IMR-90 (cell line): Measurements from ENCODE around the gene VASN. TPM values are rescaled to one million over a fixed set of nuclear protein-coding genes. Genes with fewer than 3 reads are reported as not detected.
A peak's percentile ranks its signal among the peaks of the same experiment; 100 is the strongest.

ENCODE experiments used
- ATAC-seq: fragments of 200-7000 bp; cut with Tn5 transposase; 2 replicates; pipeline ENCODE4 v1.9.1; 2020; ENCODE audit warnings: low read depth, mild to moderate bottlenecking, moderate library complexity
- BruUV-seq: library from RNA; stranded (reverse); fragments of 400-500 nt; replicated peaks from 2 replicates; lab custom pipeline; 2021; lab: Mats Ljungman, UMichigan
- CTCF ChIA-PET: fragments of 300-600 bp; formaldehyde crosslinking; extraction: SDS; loops from one replicate; lab custom pipeline; 2021; ENCODE audit warnings: antibody characterized with exemption; lab: Yijun Ruan, JAX
- POLR2A ChIA-PET: fragments of 300-600 bp; sonication (Branson Sonifier 250); formaldehyde crosslinking; loops from one replicate; lab custom pipeline; 2022; ENCODE audit warnings: antibody characterized with exemption; ENCODE audit not compliant: unreplicated experiment; lab: Charles Lee
- DNase-seq: peaks from one replicate; pipeline ENCODE4 v3.0.0; 2013
- H2AFZ ChIP-seq: replicated peaks from 2 replicates; pipeline ENCODE3; 2013; ENCODE audit warnings: low read length, mild to moderate bottlenecking; ENCODE audit not compliant: poor library complexity
- H2AK5ac ChIP-seq: 2 replicates; pipeline ENCODE4 v1.6.1; 2013; ENCODE audit warnings: low read depth, low read length, inconsistent platforms
- H2AK9ac ChIP-seq: replicated peaks from 2 replicates; pipeline ENCODE3; 2013; ENCODE audit warnings: mild to moderate bottlenecking, low read depth, low read length, moderate library complexity; ENCODE audit not compliant: poor library complexity
- H2BK120ac ChIP-seq: 2 replicates; pipeline ENCODE4 v1.6.1; 2013; ENCODE audit warnings: low read depth, low read length, inconsistent platforms
- H2BK15ac ChIP-seq: 3 replicates; pipeline ENCODE4 v1.6.1; 2013; ENCODE audit warnings: low read depth, low read length, inconsistent platforms
- H2BK20ac ChIP-seq: 2 replicates; pipeline ENCODE4 v1.6.1; 2013; ENCODE audit warnings: low read depth, mild to moderate bottlenecking, inconsistent platforms, low read length, moderate library complexity
- H2BK5ac ChIP-seq: 2 replicates; pipeline ENCODE4 v1.6.1; 2013; ENCODE audit warnings: mild to moderate bottlenecking, low read depth, low read length, inconsistent platforms; ENCODE audit not compliant: poor library complexity, severe bottlenecking
- H3K14ac ChIP-seq: replicated peaks from 2 replicates; pipeline ENCODE4 v1.6.1; 2013; ENCODE audit warnings: low read depth, low read length, inconsistent platforms
- H3K18ac ChIP-seq: 2 replicates; pipeline ENCODE4 v1.6.1; 2013; ENCODE audit warnings: low read depth, low read length, control low read depth
- H3K23ac ChIP-seq: 2 replicates; pipeline ENCODE4 v1.6.1; 2013; ENCODE audit warnings: low read depth, low read length, inconsistent platforms
- H3K27ac ChIP-seq: 2 replicates; pipeline ENCODE4 v1.5.1; 2013; ENCODE audit warnings: mild to moderate bottlenecking, control low read depth, low read length; ENCODE audit not compliant: insufficient read depth
- H3K27me3 ChIP-seq: 2 replicates; pipeline ENCODE4 v1.6.1; 2013; ENCODE audit warnings: low read length; ENCODE audit not compliant: control insufficient read depth, insufficient read depth
- H3K36me3 ChIP-seq: 2 replicates; pipeline ENCODE4 v1.6.1; 2013; ENCODE audit warnings: low read length, mixed read lengths; ENCODE audit not compliant: control insufficient read depth, insufficient read depth
- H3K4ac ChIP-seq: 2 replicates; pipeline ENCODE4 v1.6.1; 2013; ENCODE audit warnings: low read depth, low read length, inconsistent platforms
- H3K4me1 ChIP-seq: 2 replicates; pipeline ENCODE4 v1.6.1; 2013; ENCODE audit warnings: low read length, mixed read lengths; ENCODE audit not compliant: control insufficient read depth, insufficient read depth
- H3K4me2 ChIP-seq: 2 replicates; pipeline ENCODE4 v1.6.1; 2013; ENCODE audit warnings: low read depth, mild to moderate bottlenecking, control low read depth, low read length, moderate library complexity
- H3K4me3 ChIP-seq: 2 replicates; pipeline ENCODE4 v1.5.1; 2013; ENCODE audit warnings: low read depth, mild to moderate bottlenecking, control low read depth, low read length, moderate library complexity; ENCODE audit not compliant: insufficient read depth
- H3K56ac ChIP-seq: 2 replicates; pipeline ENCODE4 v1.6.1; 2013; ENCODE audit warnings: low read length, inconsistent platforms; ENCODE audit not compliant: insufficient read depth; ENCODE audit errors: extremely low read depth
- H3K79me1 ChIP-seq, 2 experiments: 2 replicates each; pipeline ENCODE4 v1.6.1; 2013; ENCODE audit warnings: low read length in 2 of 2, inconsistent platforms in 1 of 2, low read depth in 1 of 2
- H3K9ac ChIP-seq: 2 replicates; pipeline ENCODE4 v1.6.1; 2013; ENCODE audit warnings: low read depth, low read length, control low read depth
- H3K9me1 ChIP-seq: 2 replicates; pipeline ENCODE4 v1.6.1; 2013; ENCODE audit warnings: low read length, inconsistent platforms; ENCODE audit not compliant: insufficient read depth
- H3K9me3 ChIP-seq: 2 replicates; pipeline ENCODE4 v1.6.1; 2013; ENCODE audit warnings: low read length; ENCODE audit not compliant: control insufficient read depth, insufficient read depth
- H4K20me1 ChIP-seq: 2 replicates; pipeline ENCODE4 v1.6.1; 2013; ENCODE audit warnings: low read length, inconsistent platforms; ENCODE audit not compliant: insufficient read depth
- H4K5ac ChIP-seq: 2 replicates; pipeline ENCODE4 v1.6.1; 2013; ENCODE audit warnings: mild to moderate bottlenecking, low read depth, low read length, control low read depth
- H4K8ac ChIP-seq, 2 experiments: 2 replicates each; pipeline ENCODE4 v1.6.1; 2013; ENCODE audit warnings: low read depth in 2 of 2, low read length in 2 of 2, control low read depth in 1 of 2, inconsistent platforms in 1 of 2
- H4K91ac ChIP-seq: 2 replicates; pipeline ENCODE4 v1.6.1; 2013; ENCODE audit warnings: low read depth, low read length, inconsistent platforms; ENCODE audit not compliant: insufficient read depth
- RFX5 ChIP-seq: IDR thresholded peaks from 2 replicates; pipeline ENCODE4 v1.8.0; 2012; ENCODE audit warnings: low read depth, mild to moderate bottlenecking, low read length, moderate library complexity
- WGBS, 2 experiments: methylation state at CpG; one replicate each; pipeline versions ENCODE4 v1.1.5 to v1.1.7; 2013; ENCODE audit warnings: missing lambda C conversion rate in 2 of 2; ENCODE audit not compliant: insufficient read length in 1 of 2; ENCODE audit errors: extremely low coverage in 2 of 2; 5-methylcytosine and 5-hydroxymethylcytosine counted together
- dilution Hi-C: fragments of 300-500 bp; cut with HindIII; formaldehyde crosslinking; loops from one replicate; pipeline ENCODE4 v1.14.3; 2018; ENCODE audit warnings: low sequenced_read_pairs; ENCODE audit not compliant: unreplicated experiment
- in situ Hi-C: fragments of 300-500 bp; cut with MboI; formaldehyde crosslinking; loops from 3 replicates; pipeline ENCODE4 v1.14.3; 2019; ENCODE audit warnings: low sequenced_read_pairs, inconsistent platforms, mixed read lengths
- intact Hi-C: fragments of 100-400 bp; cut with micrococcal nuclease; formaldehyde crosslinking; loops from 2 replicates; pipeline ENCODE4 v1.10.0; 2022
- polyA plus RNA-seq, 3 experiments: library from polyadenylated mRNA; depleted of rRNA; stranded (reverse); fragments of >200 nt; gene quantifications; 2 replicates each; pipeline ENCODE4 v1.2.3, GENCODE V29; 2012; ENCODE audit warnings: low replicate concordance in 1 of 3
- total RNA-seq: library from RNA; depleted of rRNA; stranded (reverse); fragments of >200 nt; gene quantifications from 2 replicates; pipeline ENCODE4 v1.2.3, GENCODE V29; 2012

The VASN gene
- total and polyA plus RNA-seq, 2 of the 4 experiments (the other 2 are of a cell fraction) = 9.3 to 87.2 TPM

DNA sequence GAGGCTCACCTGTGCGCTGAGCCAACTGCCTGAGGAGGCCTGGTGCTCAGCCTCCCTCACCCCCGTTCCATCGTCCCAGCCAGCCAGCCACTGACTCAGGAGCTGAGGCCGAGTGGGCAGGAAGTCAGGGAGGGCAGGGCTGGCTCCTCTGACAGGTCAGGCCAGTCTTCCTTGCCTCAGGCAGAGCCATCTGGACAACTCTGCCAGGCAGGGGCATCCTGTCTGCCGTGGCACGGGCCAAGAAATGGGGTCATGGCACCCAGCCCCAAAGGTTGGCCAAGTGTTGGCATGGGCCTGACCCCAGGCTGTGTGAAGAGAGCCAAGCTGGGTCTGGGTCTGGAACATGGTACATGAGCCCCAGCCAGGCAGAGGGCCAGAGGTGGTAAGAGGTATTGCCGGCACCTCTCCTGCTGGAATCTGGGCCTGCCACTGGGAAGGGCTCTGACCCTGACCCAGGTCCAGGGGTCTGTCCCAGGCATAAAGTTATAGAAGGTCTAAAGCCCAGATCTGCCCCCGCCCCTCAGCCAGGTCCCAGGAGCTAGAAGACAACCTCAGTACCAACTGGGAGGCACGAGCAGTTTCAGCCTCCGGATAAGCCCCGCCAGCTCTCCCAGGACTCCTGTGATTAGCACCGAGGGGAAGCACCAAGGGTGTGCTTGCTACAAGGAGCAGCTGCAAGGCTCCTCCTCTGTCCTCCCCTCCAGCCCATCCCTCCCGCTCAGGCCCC, 2.5 kb upstream of the VASN start:
- Histone ChIP-seq H3K23ac (no peak overlapping the region), H3K14ac (peak overlapping the region; percentile 25; the same call in 1 of the 2 replicates), H4K20me1 (peaks cover 33% of the 10 kb centered on the region), H4K5ac (no peak overlapping the region; the same call in 1 of the 2 replicates), H3K56ac (no peak overlapping the region), H3K18ac (0 out of 2 replicates have a peak overlapping the region, but pooled peaks have one; percentile 34), H3K4me1 (peaks cover 25% of the 10 kb centered on the region), H3K9me1 (peaks cover 21% of the 10 kb centered on the region), H3K9me3 (no peaks in the 10 kb centered on the region), H2AK9ac (peak overlapping the region; percentile 91), H2BK120ac (peak overlapping the region; percentile 52; the same call in 1 of the 2 replicates), H3K79me1 (peaks cover 4 to 44% of the 10 kb centered on the region in 2 experiments; a peak in 3 of 4 replicates), H3K27me3 (no peaks in the 10 kb centered on the region), H2BK15ac (peak overlapping the region; percentile 11; the same call in 1 of the 3 replicates), H3K27ac (peak overlapping the region; percentile 7; the same call in 1 of the 2 replicates), H3K4ac (peak overlapping the region; percentile 95), H4K91ac (peak overlapping the region; percentile 50), H2AFZ (peak overlapping the region; percentile 64), H3K36me3 (peaks cover 1% of the 10 kb centered on the region; the same call in 1 of the 2 replicates), H2BK5ac (peak overlapping the region; percentile 10), H4K8ac (peak overlapping the region; percentile 16 to 24; a peak in 1 of 4 replicates), H3K4me2 (no peak overlapping the region), H3K4me3 (no peak overlapping the region), H2AK5ac (peak overlapping the region; percentile 81), H2BK20ac (0 out of 2 replicates have a peak overlapping the region, but pooled peaks have one; percentile 10), H3K9ac (no peak overlapping the region)
- no peak for ATAC-seq
- 53% methylated on average over 4 of the region's 13 CpGs; no CpG with 5 or more reads in 1 of the 2 experiments for WGBS, 2 experiments
- ChIA-PET CTCF (interaction anchor here (1.9 kb wide), 1 partner anchor 34 kb away, joined by 8 read pairs; no protein-coding TSS in a partner anchor), POLR2A (no interaction called here)
- in situ Hi-C loops = no loop called here
- DNase-seq = peak; percentile 51
- intact Hi-C loops = no loop called here
- no peak for TF ChIP-seq RFX5
- dilution Hi-C loops = no loop called here
- BruUV-seq = no TSS peak
